Caki2 (cell line): ENCODE measurements around the gene MLLT1. TPM values are rescaled to one million over a fixed set of nuclear protein-coding genes. Genes with fewer than 3 reads are reported as not detected.

Experiments
- DNase-seq: peaks from one replicate; pipeline ENCODE4 v3.0.0-alpha.2; 2015; ENCODE audit warnings: low read depth
- in situ Hi-C: cut with HindIII; loops from 2 replicates; pipeline ENCODE4 v1.10.0; 2016; ENCODE audit warnings: low sequenced_read_pairs, low pct_unique_long_range_greater_than_20kb, mixed read lengths
- total RNA-seq: library from RNA; depleted of rRNA; stranded (reverse); fragments of >200 nt; shearing (Covaris generic); gene quantifications from 2 replicates; pipeline ENCODE4 v1.2.3, GENCODE V29; 2014; ENCODE audit warnings: low replicate concordance

Gene MLLT1
- total RNA-seq, 1 experiment from 2014 or later: 2.2 TPM

DNA sequence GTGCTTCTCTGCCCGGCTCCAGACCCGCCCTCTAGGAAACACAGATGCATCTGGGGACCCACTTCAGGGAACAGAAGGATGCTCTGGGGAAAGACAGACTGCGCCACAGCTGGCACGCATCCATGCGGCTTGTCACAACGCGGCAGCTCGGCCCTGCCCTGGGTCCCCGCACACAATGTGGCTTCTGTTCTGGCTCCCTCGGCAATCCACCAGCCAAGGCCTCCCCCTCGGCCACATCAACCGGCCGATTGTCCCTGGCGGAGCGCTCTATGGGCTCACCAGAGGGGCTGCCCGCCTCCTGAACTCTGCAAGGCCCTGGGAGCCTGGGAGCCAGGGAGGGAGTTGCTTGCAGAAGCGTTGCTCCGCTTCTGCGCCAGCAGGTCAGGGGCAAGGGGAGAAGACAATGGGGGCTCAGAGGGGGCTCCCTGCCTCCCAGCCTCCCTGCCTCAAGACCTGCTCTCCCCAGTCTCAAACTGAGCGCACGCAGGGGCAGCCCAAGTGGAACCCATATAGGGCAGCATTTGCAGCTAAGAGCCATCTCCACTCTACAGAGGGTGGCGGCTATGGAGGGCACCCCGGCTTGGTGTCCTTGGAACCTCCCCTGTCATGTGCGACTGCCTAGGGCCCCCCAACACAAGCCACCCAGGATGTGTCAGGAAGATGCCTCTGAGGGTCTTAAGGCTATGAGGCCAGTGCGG lies 37.9 kb downstream of the MLLT1 start:
- DNase-seq: no peak
- in situ Hi-C loops: no loop called here

DNA sequence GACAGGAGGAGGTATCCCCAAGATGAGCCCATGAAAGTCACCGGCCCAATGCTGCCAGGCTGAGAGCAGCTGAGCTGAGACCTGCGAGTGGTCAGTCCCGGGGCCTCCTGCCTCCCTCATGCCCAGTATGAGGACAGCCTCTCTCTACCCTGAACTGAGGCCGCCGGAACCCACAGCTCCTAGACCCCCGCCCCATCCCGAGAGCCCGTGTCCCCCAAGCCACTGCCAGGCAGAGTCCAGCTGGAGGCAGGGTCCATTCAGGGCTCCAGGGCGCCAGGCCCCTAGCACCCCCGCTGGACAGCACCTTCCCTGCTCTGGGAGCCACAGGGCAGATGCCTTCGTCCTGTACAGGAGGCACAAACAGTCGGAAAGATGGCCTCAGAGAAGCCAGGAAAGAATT lies 38.7 kb downstream of the MLLT1 start:
- in situ Hi-C loops: no loop called here
- no peak for DNase-seq

DNA sequence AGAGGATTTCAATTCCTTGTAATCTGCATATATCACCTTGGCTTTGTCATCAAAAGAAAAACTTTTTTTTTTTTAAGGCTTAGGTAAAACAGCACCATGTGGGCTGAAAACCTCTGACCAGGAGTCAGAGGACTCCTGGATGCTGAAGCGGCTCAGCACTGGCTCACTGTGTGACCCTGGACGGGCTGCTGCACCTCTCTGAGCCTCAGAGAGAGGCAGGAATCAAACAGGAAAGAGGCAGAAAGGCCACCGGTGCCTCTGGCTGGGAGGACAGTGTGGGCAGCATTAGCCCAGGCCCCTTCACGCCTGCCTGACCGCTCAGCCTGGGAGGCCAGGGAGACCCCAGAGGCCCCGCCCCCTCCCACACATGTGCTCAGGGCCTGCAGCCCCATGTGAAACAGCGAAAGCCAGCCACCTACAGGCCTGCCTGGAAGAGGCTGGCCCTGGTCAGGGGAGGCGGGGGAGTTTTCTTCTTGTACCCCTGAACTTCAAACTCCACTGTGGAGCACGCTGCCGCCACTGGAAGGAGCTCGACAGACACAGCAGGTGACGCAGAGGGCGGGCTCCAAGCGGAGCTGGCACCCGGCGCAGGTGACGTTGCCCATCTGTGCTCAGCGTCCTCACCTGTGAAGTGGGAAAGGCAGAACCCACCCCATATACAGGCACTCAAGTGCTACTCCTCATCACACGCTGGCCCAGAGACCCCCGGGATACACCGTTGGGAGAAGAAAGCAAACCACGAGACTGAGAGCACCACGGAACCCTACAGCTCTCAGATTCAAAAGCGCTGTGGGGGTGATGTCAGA lies 39.7 kb downstream of the MLLT1 start:
- in situ Hi-C loops: no loop called here
- DNase-seq: no peak

DNA sequence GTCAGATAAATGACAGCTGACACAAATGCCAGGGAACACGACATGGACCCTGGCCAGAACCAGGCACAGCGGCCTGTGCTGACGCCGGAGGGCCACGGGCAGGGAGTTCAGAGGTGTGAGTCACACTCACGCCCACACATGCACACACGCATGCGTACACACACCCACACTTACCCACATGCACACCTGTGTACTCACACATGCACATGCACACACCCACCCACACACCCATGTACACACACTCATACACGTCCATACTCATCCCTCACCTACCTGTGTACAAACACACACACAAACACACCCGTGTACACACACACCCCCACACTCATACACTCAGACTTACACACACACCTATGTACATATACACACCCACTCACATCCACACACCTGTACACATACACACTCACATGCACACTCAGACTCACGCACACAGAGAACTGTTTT lies 40.4 kb downstream of the MLLT1 start:
- DNase-seq: no peak
- in situ Hi-C loops: no loop called here

DNA sequence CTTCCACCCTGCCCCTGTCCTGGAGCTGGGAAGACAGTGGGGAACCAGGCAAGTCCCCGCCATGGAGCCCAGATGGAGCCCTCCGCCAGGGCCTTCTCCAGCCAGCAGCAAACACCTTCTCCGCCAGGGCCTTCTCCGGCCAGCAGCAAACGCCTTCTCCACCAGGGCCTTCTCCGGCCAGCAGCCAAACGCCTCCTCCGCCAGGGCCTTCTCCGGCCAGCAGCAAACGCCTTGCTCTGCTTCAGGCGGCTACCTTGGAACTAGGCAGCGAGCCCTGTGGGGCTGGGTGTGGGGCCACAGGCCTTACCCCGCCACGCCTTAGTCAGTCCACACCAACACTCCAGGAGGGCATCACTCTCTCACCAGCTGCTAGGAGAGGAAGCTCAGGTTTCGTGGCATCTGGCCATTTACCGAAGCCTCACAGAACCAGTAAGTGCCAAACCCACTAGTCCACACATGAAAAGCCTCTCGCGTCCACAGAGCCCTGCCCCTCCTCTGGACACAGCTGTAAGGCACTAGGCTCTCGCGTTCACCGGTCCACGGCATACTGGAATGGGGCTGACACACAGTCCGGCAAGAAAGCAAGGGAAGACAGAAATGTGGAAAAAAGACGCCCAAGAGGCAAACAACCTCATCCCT lies 41.0 kb downstream of the MLLT1 start:
- in situ Hi-C loops: no loop called here

GRCh38 chr19:6238256-6238642 lies 41.5 kb downstream of the MLLT1 start:
- in situ Hi-C loops: no loop called here
- no peak for DNase-seq

More for the DNA sequence above, 41.0 kb downstream of the MLLT1 start:
- no peak for DNase-seq

GRCh38 chr19:6236310-6237291 lies 43.2 kb downstream of the MLLT1 start:
- DNase-seq: no peak
- in situ Hi-C loops: no loop called here

- no peak for DNase-seq
- in situ Hi-C loops: no loop called here
Measured at GRCh38 chr19:6235031-6235951, 44.5 kb downstream of the MLLT1 start.

DNA sequence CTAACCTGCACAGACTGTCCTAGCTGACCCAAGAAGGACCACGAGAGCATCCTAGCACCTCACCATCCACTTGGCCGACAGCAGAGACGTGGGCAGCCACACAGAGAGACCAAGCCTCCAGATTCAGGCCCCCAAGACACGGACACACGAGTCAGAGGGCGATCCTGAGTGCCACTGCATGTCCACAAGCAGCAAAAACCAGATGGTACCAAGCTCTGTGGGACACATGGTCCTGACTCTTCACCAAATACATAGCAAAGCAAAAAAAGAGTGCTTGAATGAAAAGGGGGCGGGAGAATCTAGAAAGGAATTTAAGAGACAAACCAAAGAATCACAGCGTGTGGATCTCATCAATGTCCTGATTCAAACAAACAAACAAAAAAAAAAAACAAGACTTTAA lies 45.2 kb downstream of the MLLT1 start:
- in situ Hi-C loops: no loop called here
- DNase-seq: no peak

DNA sequence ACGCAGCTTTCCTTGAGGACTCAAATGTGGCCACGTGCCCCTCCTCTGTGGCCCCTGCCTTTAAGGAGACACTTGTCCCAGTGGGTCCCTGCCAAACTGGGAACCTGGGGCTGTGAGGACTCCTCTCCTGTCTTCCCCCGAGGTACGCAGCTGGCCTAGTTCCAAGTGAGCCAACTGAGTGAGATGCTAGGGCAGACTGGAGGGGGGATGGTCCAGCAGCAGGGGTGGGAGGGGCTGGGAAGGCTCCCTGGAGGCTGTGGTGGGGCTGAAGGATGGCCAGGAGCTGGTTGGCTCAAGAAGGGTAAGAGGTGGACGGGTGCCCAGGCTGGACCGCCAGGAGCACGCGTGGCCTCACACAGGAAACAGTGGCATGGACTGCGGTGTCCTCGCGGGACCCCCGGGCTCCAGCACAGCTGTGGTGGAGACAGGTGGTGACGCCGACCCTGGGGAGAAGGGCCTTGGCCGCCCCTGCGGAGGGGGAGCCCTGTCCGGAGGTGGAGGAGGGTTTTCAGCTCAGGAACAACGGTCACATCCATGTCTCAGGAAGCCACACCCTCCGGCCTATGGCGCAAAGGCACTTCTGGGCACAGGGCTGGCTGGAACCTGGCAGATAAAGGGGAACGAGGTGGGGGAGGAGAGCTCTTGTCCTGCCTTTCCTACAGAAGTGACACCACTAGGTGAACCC lies 45.8 kb downstream of the MLLT1 start:
- in situ Hi-C loops: no loop called here
- DNase-seq: no peak

DNA sequence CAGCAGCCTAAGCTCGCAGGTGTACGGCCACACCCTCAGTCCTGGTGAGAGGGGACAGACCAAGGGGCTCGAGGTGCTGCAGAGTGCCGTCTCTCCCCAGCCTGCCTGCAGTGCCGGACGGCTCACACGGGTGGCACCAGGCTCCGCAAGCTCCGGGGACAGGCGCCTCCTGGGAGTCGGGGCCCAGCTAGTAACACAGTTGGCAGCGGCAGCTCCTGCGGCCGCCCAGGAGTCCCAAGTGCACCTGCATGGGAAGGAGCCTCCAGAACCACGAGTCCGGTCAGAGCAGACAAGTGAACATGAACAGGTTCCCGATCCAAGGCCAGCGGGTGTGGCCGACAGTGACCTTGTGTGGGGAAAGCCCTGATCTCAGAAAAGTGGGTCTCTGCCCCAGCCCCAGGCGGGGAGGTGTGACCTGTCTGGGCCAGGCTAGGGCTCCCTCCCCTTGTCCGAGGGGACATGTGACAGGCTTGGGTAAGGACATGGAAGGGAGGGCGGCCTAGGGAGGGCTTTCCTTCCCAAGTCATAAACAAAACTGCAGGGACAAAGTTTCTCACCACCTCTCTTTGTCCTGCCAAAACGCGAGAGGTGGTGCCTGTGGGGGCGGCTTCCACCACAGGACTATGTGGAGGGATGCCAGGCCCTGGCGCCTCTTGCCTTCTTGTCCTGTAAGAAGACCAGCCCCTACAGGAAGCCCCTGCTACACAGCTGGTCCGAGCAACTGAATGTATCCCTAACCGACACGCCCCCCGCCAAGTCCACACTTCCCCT lies 46.5 kb downstream of the MLLT1 start:
- in situ Hi-C loops: no loop called here
- DNase-seq: no peak

- no peak for DNase-seq
- in situ Hi-C loops: no loop called here
Measured at GRCh38 chr19:6232601-6233055, 47.1 kb downstream of the MLLT1 start.

GRCh38 chr19:6230991-6231448 lies 48.8 kb downstream of the MLLT1 start:
- DNase-seq: no peak
- in situ Hi-C loops: no loop called here

DNA sequence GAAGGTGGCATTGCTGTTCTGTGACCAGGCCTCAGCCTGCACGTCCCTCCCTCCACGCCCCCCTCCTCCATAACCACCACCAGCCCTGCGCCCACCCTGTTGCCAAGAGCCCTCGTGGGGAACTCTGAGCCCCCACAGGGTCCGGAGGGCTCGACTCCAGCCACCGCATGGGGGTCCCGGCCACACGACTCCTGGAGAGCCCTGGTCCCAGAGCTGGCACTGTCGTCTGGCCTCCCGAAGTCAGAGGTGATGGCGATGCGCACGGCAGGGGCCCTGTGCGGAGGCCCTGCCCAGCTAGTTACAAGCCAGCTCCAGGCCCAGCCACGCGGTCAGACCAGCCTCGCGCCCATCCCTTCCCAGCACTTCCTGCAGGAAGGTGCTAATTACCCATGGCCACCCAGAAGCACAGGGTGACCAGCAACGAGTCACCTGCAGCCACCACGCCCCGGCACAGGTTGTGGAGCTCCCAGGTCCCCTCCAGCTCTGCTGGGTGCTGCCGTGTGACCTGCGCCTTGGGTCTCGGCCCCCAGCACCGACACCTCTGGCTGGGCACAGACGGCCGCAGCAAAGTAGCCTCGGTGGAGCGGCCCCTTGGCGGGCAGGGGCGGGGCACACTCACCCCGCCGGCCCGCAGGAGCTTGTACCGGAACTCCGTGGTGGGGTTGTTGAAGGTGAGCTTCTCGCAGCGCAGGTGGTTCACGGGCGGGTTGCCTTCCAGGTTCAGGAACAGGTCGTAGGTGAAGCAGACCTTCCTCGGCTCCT lies 49.6 kb downstream of the MLLT1 start:
- in situ Hi-C loops: no loop called here
- no peak for DNase-seq

GRCh38 chr19:6229216-6229913 lies 50.4 kb downstream of the MLLT1 start:
- in situ Hi-C loops: no loop called here
- DNase-seq: no peak
